ENCODE results near the gene EML6.
"Not testable (repeated sequence)": the region's sequence is repeated elsewhere in the genome, so short reads cannot be mapped to it uniquely, and the experiment has no call there.

The EML6 gene

GRCh38 chr2:54723131-54723995 lies at the start of gene EML6:
EML6 (plus strand) TSS chr2:54723662; CDS start chr2:54725062, 1,400 bp downstream.
- DNase-seq (ENCODE audit: low read depth in 2 of 2): peak; percentile 97

GRCh38 chr2:54675281-54675680 lies 48.2 kb upstream of the EML6 start:
- DNase-seq (ENCODE audit: low read depth in 2 of 2): no peak

- DNase-seq (ENCODE audit: low read depth in 2 of 2): no peak
These were observed 47.7 kb upstream of the EML6 start for GRCh38 chr2:54675738-54676137.

- DNase-seq (ENCODE audit: low read depth in 2 of 2): no peak
These were observed 46.8 kb upstream of the EML6 start for GRCh38 chr2:54676656-54677055.

GRCh38 chr2:54677476-54678265 lies 45.8 kb upstream of the EML6 start:
- no peak for DNase-seq (ENCODE audit: low read depth in 2 of 2)

GRCh38 chr2:54678719-54679118 lies 44.7 kb upstream of the EML6 start:
- no peak for DNase-seq (ENCODE audit: low read depth in 2 of 2)

- DNase-seq (ENCODE audit: low read depth in 2 of 2): peak in 1 of 2 donors; percentile 30
These were observed 42.9 kb upstream of the EML6 start for GRCh38 chr2:54680397-54681041.

- DNase-seq (ENCODE audit: low read depth in 2 of 2): no peak
These were observed 42.0 kb upstream of the EML6 start for GRCh38 chr2:54681416-54681815.

GRCh38 chr2:54683596-54683995 lies 39.9 kb upstream of the EML6 start:
- DNase-seq (ENCODE audit: low read depth in 2 of 2): no peak

GRCh38 chr2:54685263-54685775 lies 38.1 kb upstream of the EML6 start:
- DNase-seq (ENCODE audit: low read depth in 2 of 2): no peak

GRCh38 chr2:54687595-54688152 lies 35.8 kb upstream of the EML6 start:
- DNase-seq (ENCODE audit: low read depth in 2 of 2): no peak

GRCh38 chr2:54691445-54692135 lies 31.9 kb upstream of the EML6 start:
- DNase-seq (ENCODE audit: low read depth in 2 of 2): no peak

- DNase-seq (ENCODE audit: low read depth in 2 of 2): no peak
These were observed 30.9 kb upstream of the EML6 start for GRCh38 chr2:54692556-54692955.

GRCh38 chr2:54695378-54695777 lies 28.1 kb upstream of the EML6 start:
- no peak for DNase-seq (ENCODE audit: low read depth in 2 of 2)

GRCh38 chr2:54697934-54698333 lies 25.5 kb upstream of the EML6 start:
- no peak for DNase-seq (ENCODE audit: low read depth in 2 of 2)

- not testable (repeated sequence) for DNase-seq (ENCODE audit: low read depth in 2 of 2)
These were observed 24.5 kb upstream of the EML6 start for GRCh38 chr2:54698926-54699325.

GRCh38 chr2:54699665-54700064 lies 23.8 kb upstream of the EML6 start:
- DNase-seq (ENCODE audit: low read depth in 2 of 2): no peak

GRCh38 chr2:54701029-54701428 lies 22.4 kb upstream of the EML6 start:
- no peak for DNase-seq (ENCODE audit: low read depth in 2 of 2)

GRCh38 chr2:54704238-54704637 lies 19.2 kb upstream of the EML6 start:
- no peak for DNase-seq (ENCODE audit: low read depth in 2 of 2)

- DNase-seq (ENCODE audit: low read depth in 2 of 2): no peak
These were observed 18.5 kb upstream of the EML6 start for GRCh38 chr2:54704688-54705605.
